GOT3 (cell line): ENCODE data around the gene SSR1.

Experiments used
- DNase-seq: peaks from one replicate; lab custom pipeline; 2025; ENCODE audit warnings: mixed read lengths; lab: John Stamatoyannopoulos, UW

The SSR1 gene

DNA sequence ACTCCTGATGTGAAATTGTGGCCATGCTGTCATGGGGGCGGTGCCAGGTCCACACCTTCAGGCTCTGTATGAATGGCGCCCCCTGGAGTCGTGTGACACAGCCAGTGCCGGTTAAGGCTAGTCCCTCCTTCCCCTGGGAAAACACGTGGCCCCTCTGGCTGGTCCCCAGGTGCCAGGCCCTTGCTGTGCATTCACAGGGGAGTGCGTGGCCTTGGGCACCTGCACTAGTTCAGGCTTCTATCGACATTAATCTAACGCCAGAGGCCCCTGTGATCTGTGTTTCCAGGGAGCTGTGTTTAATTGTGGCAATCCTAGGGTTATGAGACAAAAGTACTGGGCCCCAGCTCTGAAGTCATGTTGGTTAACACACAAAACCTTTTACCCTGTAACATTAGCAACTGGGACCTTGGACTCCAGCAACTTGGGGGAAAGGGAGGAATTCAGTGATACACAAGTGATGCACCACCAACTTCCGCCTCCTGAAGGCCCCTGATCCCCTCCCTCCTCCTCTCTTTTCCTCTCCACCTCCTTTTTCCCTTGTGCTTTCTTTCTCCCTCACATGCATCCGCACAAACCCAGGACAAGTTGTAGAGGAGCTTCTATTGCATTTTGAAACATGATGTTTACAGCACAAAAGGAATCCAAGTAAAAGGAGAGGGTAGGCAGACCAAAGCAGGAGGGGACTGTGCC, 74.0 kb downstream of the SSR1 start:
- no peak for DNase-seq

DNA sequence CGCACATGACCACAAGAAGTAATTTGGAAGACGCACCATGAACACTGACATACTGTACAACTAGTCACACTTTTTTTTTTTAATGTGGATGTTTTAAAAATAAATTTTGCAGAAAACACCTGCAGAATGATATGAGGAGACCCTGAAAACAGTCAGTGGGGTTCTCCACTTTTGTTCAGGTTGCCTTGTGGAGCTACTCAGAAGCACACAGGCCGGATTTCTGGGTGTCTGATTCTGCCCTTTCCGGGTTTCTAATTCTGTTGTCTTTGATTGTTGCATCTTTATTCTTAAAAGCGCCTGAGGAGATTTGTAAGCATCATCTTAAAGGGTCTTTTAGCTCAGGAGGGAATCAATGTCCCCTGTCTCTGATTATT, 74.5 kb downstream of the SSR1 start:
- DNase-seq = no peak

DNA sequence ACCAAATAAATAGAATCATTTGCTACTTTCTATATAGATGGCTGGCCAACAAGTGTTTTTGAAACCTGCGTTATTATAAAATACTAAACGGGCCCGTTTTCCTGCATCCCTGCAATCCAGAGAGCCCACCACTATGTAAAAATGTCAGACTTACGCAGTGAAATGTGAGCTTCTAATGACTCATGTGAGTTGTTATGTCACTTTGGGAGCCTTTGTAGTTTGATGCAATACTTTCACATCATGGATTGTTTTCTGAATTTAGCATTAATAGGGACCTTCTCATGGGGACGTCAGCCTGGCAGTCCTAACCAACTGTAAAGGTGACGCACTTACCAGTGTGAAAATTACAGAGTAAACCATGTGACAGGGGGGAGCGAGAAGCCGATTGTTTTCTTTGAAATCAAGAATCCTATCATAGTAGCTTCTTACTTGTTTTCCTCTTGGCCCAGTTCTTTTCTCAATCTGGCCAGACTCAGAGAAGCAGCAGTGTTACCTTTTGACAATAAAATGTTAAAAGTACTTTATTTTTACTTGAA, 75.3 kb downstream of the SSR1 start:
- no peak for DNase-seq

DNA sequence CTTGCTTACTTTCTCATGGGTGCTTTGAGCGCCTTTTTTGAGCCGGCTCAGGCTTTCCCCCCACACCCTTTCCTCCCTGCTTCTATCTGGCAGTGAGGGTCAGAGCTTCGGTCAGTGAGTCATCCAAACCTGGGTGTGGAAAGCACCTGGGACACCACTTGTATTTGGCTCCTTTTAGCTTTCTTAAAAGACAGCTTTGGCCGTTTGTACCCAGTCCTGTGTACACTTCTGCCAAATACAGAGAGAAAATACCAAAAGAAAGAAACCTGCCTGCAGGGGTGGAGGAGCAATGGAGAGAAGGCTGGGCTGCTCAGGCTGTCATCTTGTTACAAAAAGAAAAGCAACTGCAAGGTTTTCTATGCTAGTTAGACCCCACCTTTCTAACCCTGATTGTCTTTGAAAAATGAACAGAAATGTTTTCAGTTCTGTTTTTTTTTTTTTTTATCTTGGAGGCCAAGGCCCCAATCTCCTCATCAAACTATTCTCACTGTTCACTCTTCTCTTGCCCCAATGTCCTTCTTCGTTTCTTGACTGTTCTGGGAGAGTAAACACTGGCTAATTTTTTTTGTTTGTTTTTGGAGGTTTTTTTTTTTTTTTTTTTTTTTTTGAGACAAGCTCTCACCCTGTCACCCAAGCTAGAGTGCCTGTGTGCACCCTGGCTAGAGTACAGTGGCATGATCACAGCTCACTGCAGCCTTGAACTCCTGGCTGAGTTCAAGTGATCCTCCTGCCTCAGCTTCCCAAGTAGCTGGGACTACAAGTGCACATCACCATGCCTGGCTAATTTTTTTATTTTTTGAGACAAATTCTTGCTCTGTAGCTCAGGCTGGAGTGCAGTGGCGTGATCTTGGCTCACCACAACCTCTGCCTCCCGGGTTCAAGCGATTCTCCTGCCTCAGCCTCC, 76.4 kb downstream of the SSR1 start:
- no peak for DNase-seq

DNA sequence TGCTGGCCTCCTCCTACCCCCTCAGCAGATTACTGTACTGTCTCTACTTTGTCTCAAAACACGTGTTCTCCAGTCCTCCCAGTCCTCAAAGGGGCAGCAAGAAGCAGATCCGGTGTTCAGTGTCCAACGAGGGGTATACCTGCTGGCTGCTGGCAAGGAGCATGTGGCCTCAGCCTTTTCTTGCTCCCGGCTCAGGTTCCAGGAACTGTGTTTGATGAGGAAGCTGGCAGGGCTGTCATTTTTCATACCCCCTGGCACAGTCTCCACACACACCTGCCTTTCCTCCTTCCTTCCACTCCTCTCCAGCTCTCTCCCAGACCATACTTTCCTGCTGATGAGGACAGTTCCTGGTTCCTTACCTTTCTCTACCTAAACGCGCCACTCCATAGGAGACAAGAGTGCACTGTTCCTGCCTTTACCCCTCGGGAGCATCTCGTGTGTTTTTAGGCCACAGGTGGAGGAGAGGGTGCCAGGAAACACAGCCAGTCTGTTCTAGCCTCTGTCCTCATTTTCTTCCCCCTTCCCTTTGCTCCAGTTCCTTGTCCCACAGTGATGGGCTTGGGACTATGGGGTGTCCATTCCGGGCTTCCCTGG, 77.2 kb downstream of the SSR1 start:
- DNase-seq = no peak

DNA sequence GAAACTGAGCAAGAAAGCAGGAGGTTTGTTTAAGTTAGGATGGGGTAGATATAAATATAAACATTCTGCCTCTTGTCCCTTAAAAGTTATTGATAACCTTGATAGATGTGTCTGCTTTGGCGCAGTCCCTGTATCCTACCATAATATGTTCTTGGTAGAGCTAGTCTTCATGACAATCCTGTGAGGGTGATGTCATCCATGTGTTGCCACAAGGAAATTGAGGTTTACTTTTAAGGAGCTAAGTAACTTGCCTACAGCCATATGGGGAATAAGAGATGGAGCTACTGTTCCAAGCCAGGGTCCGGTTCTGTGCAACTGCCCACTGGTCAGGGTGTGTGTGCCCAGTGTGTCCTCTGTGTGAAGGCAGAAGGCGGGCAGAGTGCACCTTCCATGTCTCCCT, 78.5 kb downstream of the SSR1 start:
- DNase-seq = no peak

DNA sequence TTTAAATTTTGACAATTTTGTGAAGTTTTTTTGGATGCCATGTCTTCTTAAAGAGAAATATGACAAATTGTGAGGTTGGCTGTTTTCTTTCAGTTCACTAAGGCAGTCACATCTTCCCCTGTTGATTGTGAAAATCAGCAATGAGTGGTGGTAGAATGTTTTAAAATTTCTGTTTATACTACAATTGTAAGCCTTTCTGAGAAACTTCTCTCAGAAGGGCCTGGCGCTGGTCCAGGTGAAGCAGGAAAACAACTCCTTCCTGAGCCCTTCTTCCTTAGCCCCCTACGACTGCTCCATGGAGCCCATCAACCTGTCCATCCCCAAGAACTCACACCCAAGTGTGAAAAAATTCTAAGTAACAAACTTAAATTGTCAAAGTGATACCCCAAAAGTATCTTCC, 80.6 kb downstream of the SSR1 start:
- DNase-seq = no peak

DNA sequence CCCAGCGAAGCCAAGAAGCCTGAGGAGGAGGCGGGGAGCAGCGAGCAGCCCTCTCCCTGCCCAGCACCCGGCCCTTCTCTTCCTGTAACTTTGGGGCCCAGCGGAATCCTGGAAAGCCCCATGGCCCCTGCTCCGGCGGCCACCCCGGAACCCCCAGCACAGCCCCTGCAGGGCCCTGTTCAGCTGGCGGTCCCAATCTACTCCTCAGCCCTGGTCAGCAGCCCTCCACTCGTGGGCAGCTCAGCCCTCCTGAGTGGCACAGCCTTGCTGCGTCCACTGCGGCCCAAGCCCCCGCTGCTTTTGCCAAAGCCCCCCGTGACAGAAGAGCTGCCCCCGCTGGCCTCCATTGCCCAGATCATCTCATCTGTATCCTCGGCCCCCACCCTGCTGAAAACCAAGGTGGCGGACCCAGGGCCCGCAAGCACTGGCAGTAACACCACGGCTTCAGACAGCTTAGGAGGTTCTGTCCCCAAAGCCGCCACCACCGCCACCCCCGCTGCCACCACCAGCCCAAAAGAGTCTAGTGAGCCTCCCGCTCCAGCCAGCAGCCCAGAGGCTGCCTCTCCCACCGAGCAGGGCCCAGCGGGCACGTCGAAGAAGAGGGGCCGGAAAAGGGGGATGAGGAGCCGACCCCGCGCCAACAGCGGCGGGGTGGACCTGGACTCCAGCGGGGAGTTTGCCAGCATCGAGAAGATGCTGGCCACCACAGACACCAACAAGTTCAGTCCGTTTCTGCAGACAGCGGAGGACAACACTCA, 81.9 kb downstream of the SSR1 start:
- DNase-seq = no peak

DNA sequence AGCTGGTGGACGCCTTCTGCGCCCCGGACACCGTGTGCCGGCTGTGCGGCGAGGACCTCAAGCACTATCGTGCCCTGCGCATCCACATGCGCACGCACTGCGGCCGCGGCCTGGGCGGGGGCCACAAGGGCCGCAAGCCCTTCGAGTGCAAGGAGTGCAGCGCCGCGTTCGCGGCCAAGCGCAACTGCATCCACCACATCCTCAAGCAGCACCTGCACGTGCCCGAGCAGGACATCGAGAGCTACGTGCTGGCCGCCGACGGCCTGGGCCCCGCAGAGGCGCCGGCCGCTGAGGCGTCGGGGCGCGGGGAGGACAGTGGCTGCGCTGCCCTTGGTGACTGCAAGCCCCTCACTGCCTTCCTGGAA, 82.7 kb downstream of the SSR1 start:
- no peak for DNase-seq

DNA sequence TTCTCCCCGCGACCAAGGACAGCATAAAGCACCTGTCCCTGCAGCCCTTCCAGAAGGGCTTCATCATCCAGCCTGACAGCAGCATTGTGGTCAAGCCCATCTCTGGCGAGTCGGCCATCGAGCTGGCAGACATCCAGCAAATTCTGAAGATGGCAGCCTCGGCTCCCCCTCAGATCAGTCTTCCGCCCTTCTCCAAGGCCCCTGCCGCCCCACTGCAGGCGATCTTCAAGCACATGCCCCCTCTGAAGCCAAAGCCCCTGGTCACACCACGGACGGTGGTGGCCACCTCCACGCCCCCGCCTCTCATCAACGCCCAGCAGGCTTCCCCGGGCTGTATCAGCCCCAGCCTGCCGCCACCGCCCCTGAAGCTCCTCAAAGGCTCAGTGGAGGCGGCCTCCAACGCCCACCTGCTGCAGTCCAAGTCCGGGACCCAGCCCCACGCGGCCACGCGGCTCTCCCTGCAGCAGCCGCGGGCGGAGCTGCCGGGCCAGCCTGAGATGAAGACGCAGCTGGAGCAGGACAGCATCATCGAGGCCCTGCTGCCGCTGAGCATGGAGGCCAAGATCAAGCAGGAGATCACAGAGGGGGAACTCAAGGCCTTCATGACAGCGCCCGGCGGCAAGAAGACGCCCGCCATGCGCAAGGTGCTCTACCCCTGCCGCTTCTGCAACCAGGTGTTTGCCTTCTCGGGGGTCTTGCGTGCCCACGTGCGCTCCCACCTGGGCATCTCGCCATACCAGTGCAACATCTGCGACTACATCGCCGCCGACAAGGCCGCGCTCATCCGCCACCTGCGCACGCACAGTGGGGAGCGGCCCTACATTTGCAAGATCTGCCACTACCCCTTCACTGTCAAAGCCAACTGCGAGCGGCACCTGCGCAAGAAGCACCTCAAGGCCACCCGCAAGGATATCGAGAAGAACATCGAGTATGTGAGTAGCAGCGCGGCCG, 83.3 kb downstream of the SSR1 start:
- no peak for DNase-seq

DNA sequence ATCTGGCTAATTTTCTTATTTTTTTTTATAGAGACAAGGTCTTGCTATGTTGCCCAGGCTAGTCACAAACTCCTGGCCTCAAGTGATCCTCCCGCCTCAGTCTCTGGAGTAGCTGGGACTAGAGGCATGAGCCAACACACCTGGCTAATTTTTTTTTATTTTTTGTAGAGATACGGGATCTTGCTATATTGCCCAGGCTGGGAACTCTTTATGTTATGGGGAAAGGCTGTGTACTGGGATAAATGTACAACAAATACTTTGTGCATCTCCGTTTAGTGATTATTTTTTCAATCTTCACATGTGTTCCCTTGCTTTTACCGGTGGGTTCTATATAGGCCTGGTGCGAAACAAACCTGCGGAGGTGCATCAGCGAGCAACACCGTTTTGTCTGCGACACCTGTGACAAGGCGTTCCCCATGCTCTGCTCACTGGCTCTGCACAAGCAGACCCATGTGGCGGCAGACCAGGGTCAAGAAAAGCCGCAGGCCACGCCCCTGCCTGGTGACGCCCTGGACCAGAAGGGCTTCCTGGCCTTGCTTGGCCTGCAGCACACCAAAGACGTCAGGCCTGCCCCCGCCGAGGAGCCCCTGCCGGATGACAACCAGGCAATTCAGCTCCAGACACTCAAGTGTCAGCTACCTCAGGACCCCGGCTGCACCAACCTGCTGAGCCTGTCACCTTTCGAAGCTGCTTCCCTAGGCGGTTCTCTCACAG, 84.2 kb downstream of the SSR1 start:
- no peak for DNase-seq

DNA sequence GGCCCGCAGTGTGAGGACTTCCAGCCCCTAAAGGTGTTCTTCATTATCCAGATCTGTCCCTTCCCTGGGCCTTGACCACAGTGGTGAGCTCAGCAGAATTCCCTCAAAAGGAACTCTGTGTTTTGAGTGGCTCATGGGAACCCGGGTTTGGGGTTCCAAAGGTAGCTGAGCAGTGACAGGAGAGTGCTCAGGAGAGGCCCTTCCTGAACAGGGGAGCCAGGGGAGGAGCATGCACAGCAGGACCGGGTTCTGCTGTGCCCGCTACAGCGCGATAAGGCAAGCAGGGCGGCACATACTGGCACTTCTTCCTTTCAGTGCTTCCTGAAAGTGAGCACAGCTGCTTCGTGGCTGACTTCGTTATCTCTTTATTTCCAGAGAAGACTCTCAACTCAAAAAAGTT, 88.3 kb downstream of the SSR1 start:
- no peak for DNase-seq

DNA sequence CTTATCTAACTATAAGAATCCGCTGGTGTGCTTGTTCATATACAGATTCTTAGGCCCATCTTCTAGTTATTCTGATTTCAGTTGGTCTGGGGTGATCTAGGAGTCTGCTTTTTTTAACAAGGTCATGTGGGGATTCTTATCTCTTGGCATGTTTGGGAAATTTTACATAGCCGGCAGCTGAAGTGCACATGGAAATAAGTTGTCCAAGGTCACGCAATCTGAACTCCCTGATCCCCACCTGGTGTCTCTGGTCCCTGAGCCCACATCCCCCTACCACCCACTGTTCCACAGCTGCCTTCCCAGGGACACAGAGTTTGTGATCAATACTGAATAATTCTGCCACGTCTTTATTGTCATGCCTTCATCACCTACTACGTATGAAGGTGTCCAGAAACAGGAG, 90.8 kb downstream of the SSR1 start:
- DNase-seq = no peak

DNA sequence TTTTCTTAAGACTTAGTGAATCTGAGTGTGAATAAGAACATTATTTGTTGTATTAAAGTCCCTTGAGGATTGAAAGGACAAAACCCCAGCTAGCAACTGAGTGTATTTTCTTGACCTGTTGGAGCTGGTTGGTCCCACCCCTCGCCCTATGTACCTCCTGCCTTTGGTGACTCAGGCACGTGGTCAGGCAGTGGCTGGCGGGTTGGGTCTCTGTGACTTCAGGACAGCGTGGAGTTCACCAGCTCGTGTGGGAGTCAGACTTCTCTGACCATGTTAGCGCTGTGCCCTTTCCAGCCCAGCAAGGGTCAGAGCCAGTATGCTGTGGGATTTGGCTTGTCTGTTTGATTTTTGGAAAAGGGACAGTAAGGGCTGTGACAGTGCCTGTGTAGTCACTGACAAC, 93.7 kb downstream of the SSR1 start:
- no peak for DNase-seq

DNA sequence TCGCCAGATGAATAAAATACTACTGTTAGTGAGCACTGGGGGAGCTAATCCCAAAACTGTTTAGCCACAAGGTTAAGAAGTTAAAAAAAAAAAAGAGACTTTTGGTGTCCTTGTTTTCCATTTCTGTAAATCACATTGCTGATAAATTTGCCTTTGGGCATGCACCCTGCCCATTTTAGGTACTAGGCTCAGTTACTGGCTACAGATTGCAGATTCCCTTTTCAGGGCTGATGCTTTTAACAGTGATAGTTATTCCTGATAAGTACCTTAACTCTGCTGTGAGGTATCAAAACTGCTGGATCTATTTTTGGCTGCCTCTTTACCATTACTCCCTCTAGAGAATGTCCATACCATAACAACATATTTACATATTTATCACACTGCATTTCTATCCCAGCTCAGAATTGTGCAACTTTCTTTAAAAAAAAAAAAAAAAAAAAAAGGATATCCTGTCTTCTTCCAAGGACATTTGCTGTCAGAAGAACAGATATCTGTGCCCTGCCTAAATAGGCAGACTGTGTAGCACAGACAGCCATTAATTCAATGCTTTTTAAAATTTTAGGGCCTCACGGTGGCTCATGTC, 94.5 kb downstream of the SSR1 start:
- no peak for DNase-seq
